Osteocyte (in vitro differentiated cells): ENCODE measurements around the gene LRIT3. TPM values are rescaled to one million over a fixed set of nuclear protein-coding genes. Genes with fewer than 3 reads are reported as not detected.

Experiments used
- DNase-seq: peaks from one replicate; pipeline ENCODE4 v3.0.0; 2021; ENCODE audit warnings: mixed read lengths; ENCODE audit not compliant: unreplicated experiment; ENCODE audit errors: extremely low spot score
- H3K27ac Mint-ChIP-seq: one replicate; pipeline ENCODE4 v1.8.0; 2021; ENCODE audit warnings: mild to moderate bottlenecking, mixed read lengths; ENCODE audit not compliant: unreplicated experiment
- H3K27me3 Mint-ChIP-seq: one replicate; pipeline ENCODE4 v1.8.0; 2021; ENCODE audit warnings: mixed read lengths; ENCODE audit not compliant: unreplicated experiment
- H3K36me3 Mint-ChIP-seq: one replicate; pipeline ENCODE4 v1.8.0; 2021; ENCODE audit warnings: mixed read lengths; ENCODE audit not compliant: unreplicated experiment
- H3K4me1 Mint-ChIP-seq: one replicate; pipeline ENCODE4 v1.8.0; 2021; ENCODE audit warnings: mixed read lengths; ENCODE audit not compliant: unreplicated experiment
- H3K4me3 Mint-ChIP-seq: one replicate; pipeline ENCODE4 v1.8.0; 2021; ENCODE audit warnings: mild to moderate bottlenecking, moderate library complexity, mixed read lengths; ENCODE audit not compliant: unreplicated experiment
- H3K9me3 Mint-ChIP-seq: one replicate; pipeline ENCODE4 v1.8.0; 2021; ENCODE audit warnings: mixed read lengths; ENCODE audit not compliant: unreplicated experiment
- CTCF ChIP-seq: fragments of 200-600 bp; sonication (generic); IDR thresholded peaks from 2 replicates; pipeline ENCODE4 v1.5.0; 2021; ENCODE audit warnings: antibody characterized with exemption, mild to moderate bottlenecking, moderate library complexity
- total RNA-seq: library from RNA; stranded (reverse); gene quantifications from 2 replicates; pipeline ENCODE4 v1.2.1, GENCODE V29; 2021

Gene LRIT3
- total RNA-seq, 1 donor from 2014 or later = 0.08 TPM

- Mint-ChIP-seq H3K27ac (no peak overlapping the region), H3K36me3 (no peaks in the 10 kb centered on the region), H3K9me3 (no peaks in the 10 kb centered on the region), H3K4me1 (peaks cover 4% of the 10 kb centered on the region), H3K4me3 (no peak overlapping the region), H3K27me3 (peaks cover 18% of the 10 kb centered on the region)
- no peak for DNase-seq
- TF ChIP-seq CTCF = peak; percentile 62
Measured at GRCh38 chr4:109803924-109804571, 43.9 kb upstream of the LRIT3 start.

- DNase-seq = no peak
- peaks cover 2% of the 10 kb centered on the region for H3K4me1 Mint-ChIP-seq
- no peaks in the 10 kb centered on the region for H3K9me3 Mint-ChIP-seq
- H3K27ac Mint-ChIP-seq = no peak overlapping the region
- H3K4me3 Mint-ChIP-seq = no peak overlapping the region
- no peak for TF ChIP-seq CTCF
- H3K36me3 Mint-ChIP-seq = no peaks in the 10 kb centered on the region
- H3K27me3 Mint-ChIP-seq = peaks cover 31% of the 10 kb centered on the region
Measured at GRCh38 chr4:109809655-109810054, 38.3 kb upstream of the LRIT3 start.

GRCh38 chr4:109810552-109811387 is 37.1 kb upstream of the LRIT3 start:
- TF ChIP-seq CTCF = no peak
- no peak for DNase-seq
- H3K27me3 Mint-ChIP-seq = peaks cover 31% of the 10 kb centered on the region
- no peaks in the 10 kb centered on the region for H3K36me3 Mint-ChIP-seq
- H3K27ac Mint-ChIP-seq = no peak overlapping the region
- H3K9me3 Mint-ChIP-seq = no peaks in the 10 kb centered on the region
- H3K4me3 Mint-ChIP-seq = no peak overlapping the region
- peaks cover 8% of the 10 kb centered on the region for H3K4me1 Mint-ChIP-seq

- Mint-ChIP-seq H3K4me3 (no peak overlapping the region), H3K36me3 (no peaks in the 10 kb centered on the region), H3K4me1 (peaks cover 17% of the 10 kb centered on the region), H3K27ac (no peak overlapping the region), H3K27me3 (peaks cover 26% of the 10 kb centered on the region), H3K9me3 (no peaks in the 10 kb centered on the region)
- no peak for DNase-seq
- TF ChIP-seq CTCF = no peak
Measured at GRCh38 chr4:109811707-109812106, 36.2 kb upstream of the LRIT3 start.
